Urinary bladder (tissue), 4 donors: Measurements from ENCODE around the gene AHNAK2. TPM values are rescaled to one million over a fixed set of nuclear protein-coding genes. Genes with fewer than 3 reads are reported as not detected.

Source experiments
- DNase-seq: peaks from one replicate; pipeline ENCODE4 v3.0.0-alpha.2; 2015; ENCODE audit errors: extremely low spot score
- H3K27ac ChIP-seq: one replicate; pipeline ENCODE4 v1.5.1; 2013; ENCODE audit warnings: low read depth, mild to moderate bottlenecking, moderate library complexity
- H3K36me3 ChIP-seq: one replicate; pipeline ENCODE4 v1.6.1; 2013; ENCODE audit warnings: mild to moderate bottlenecking, moderate library complexity; ENCODE audit not compliant: insufficient read depth
- H3K4me1 ChIP-seq: one replicate; pipeline ENCODE4 v1.6.1; 2013; ENCODE audit warnings: mild to moderate bottlenecking, moderate library complexity; ENCODE audit not compliant: insufficient read depth
- H3K4me3 ChIP-seq: one replicate; pipeline ENCODE4 v1.5.1; 2013; ENCODE audit warnings: low read depth, low read length
- WGBS: extraction: QIAGEN DNeasy Blood & Tissue Kit; methylation state at CpG from one replicate; pipeline ENCODE4 v1.1.7; 2013; 5-methylcytosine and 5-hydroxymethylcytosine counted together
- polyA plus RNA-seq: library from polyadenylated mRNA; stranded (reverse); fragments of 200-250 nt; gene quantifications from one replicate; pipeline ENCODE4 v1.2.3, GENCODE V29; 2013
- total RNA-seq: library from RNA; depleted of rRNA; stranded (reverse); fragments of >200 nt; gene quantifications from one replicate; pipeline ENCODE4 v1.2.3, GENCODE V29; 2014
- donor health status: healthy with polysubstance abuse.
- donor health status: healthy.

The AHNAK2 gene
- total and polyA plus RNA-seq, 2 donors: 14.5 to 43.2 TPM

- Histone ChIP-seq H3K36me3 (no peaks in the 10 kb centered on the region), H3K27ac (no peak overlapping the region), H3K4me3 (no peak overlapping the region), H3K4me1 (no peaks in the 10 kb centered on the region)
- 85% methylated on average over 21 of the region's 21 CpGs for WGBS
- DNase-seq: no peak
Observed at GRCh38 chr14:105005929-105006830, 28.0 kb upstream of the AHNAK2 start.

DNA sequence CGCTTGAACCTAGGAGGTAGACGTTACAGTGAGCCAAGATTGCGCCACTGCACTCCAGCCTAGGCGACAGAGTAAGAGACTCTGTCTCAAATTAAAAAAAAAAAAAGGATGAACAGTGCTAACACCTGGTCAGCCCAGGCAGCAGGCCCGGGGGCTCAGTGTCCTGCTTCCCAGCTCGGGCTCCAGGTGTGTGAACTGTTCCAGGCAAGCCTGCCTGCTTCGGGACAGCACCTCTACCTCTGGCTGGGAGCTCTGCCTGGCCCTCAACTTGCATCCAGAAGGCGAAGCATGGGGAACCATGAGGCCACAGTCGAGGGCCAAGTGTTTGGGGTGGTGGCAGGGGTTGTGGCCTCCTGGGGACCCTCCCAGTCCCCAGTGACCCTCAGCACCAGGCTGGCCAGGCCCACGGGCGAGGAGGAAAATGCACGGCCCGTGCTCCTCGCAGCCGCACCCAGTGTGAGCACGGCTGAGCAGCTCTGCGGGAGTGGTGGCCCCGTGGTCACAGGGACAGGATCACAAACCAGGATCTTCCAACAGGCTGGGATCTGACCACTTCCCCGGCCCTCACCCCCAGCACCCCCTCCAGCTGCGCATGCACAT, 27.3 kb upstream of the AHNAK2 start:
- Histone ChIP-seq H3K27ac (no peak overlapping the region), H3K4me1 (no peaks in the 10 kb centered on the region), H3K4me3 (no peak overlapping the region), H3K36me3 (no peaks in the 10 kb centered on the region)
- 84% methylated on average over 20 of the region's 20 CpGs for WGBS
- no peak for DNase-seq

DNA sequence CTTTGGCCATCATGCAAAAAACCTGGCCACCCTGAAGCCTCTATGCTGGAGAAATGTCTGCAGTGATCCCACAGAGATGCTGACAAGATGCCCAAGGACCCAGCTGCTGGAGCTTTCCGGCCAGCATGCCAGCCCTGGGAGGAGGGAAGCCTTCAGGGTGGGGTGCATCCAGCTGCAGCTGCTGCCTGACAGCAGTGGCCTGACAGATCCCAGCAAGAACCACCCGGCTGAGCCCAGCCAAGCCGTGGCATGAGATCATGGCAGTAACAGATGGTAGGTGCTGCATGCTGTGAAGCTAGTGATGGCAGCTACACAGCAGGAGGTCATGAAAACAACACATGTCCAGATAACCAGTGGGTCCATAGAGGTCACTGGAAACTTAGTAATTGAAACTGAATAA, 21.2 kb upstream of the AHNAK2 start:
- 96% methylated on average over 3 of the region's 3 CpGs for WGBS
- DNase-seq: no peak
- H3K4me1 ChIP-seq: no peaks in the 10 kb centered on the region
- H3K27ac ChIP-seq: no peak overlapping the region
- H3K36me3 ChIP-seq: no peaks in the 10 kb centered on the region
- H3K4me3 ChIP-seq: no peak overlapping the region

GRCh38 chr14:104998801-104999200, 20.6 kb upstream of the AHNAK2 start:
- no peak overlapping the region for H3K27ac ChIP-seq
- no peak for DNase-seq
- H3K36me3 ChIP-seq: no peaks in the 10 kb centered on the region
- 94% methylated on average over 5 of the region's 5 CpGs for WGBS
- H3K4me3 ChIP-seq: no peak overlapping the region
- H3K4me1 ChIP-seq: no peaks in the 10 kb centered on the region

DNA sequence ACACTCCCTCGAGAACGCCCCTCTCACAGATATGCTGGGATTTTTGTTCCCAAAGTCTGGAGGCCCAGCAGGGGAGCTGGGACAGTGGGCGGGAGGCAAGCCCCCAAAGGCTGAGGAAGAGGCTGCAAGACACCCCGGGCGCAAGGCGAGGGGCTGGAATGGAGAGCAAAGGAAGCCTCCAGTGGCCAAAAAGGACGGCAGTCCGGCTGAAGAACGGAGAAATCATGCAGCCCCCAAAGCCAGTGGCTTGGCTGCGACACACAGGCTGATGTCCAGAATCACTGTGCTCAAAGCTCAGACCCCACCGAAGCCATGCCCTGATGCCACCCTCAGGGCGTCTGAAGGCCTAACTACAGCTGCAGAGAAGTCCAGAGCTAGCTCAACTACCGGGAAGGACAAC, 18.3 kb upstream of the AHNAK2 start:
- DNase-seq: no peak
- H3K36me3 ChIP-seq: no peaks in the 10 kb centered on the region
- no peak overlapping the region for H3K27ac ChIP-seq
- H3K4me3 ChIP-seq: no peak overlapping the region
- H3K4me1 ChIP-seq: no peaks in the 10 kb centered on the region
- WGBS: 85% methylated on average over 13 of the region's 13 CpGs

- no peak for DNase-seq
- Histone ChIP-seq H3K4me1 (no peaks in the 10 kb centered on the region), H3K27ac (no peak overlapping the region), H3K4me3 (no peak overlapping the region), H3K36me3 (no peaks in the 10 kb centered on the region)
- 93% methylated on average over 5 of the region's 5 CpGs for WGBS
Observed at GRCh38 chr14:104996032-104996431, 17.9 kb upstream of the AHNAK2 start.

- Histone ChIP-seq H3K4me1 (no peaks in the 10 kb centered on the region), H3K36me3 (no peaks in the 10 kb centered on the region), H3K27ac (no peak overlapping the region), H3K4me3 (no peak overlapping the region)
- 90% methylated on average over 6 of the region's 6 CpGs for WGBS
- DNase-seq: no peak
Observed at GRCh38 chr14:104994978-104995377, 16.8 kb upstream of the AHNAK2 start.

GRCh38 chr14:104993808-104994591, 15.8 kb upstream of the AHNAK2 start:
- Histone ChIP-seq H3K4me1 (no peaks in the 10 kb centered on the region), H3K27ac (no peak overlapping the region), H3K4me3 (no peak overlapping the region), H3K36me3 (no peaks in the 10 kb centered on the region)
- WGBS: 82% methylated on average over 22 of the region's 22 CpGs
- DNase-seq: no peak

GRCh38 chr14:104993306-104993705, 15.1 kb upstream of the AHNAK2 start:
- H3K4me1 ChIP-seq: no peaks in the 10 kb centered on the region
- 92% methylated on average over 12 of the region's 12 CpGs for WGBS
- no peak for DNase-seq
- no peak overlapping the region for H3K4me3 ChIP-seq
- H3K27ac ChIP-seq: no peak overlapping the region
- H3K36me3 ChIP-seq: no peaks in the 10 kb centered on the region

DNA sequence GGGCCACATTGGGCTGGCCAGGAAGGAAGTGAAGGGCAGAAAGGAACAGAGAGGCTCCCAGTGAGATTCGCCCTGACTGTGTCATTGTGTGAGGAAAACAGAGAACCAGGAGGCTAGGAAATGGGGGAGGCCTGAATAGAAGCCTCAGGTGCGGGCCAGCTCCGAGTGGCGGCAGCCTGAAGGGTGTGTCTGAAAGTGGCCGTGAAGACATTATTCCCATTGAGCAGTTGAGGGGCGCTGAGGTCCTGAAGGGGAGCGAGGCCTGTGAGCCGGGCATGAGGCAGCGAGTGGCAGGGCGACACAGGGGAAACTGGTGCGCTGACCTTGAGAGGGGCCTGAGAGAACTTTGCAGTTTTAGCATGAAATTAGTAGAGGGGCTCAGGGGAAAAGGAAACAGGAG, 14.3 kb upstream of the AHNAK2 start:
- Histone ChIP-seq H3K36me3 (no peaks in the 10 kb centered on the region), H3K27ac (no peak overlapping the region), H3K4me3 (no peak overlapping the region), H3K4me1 (no peaks in the 10 kb centered on the region)
- 91% methylated on average over 11 of the region's 11 CpGs for WGBS
- no peak for DNase-seq

DNA sequence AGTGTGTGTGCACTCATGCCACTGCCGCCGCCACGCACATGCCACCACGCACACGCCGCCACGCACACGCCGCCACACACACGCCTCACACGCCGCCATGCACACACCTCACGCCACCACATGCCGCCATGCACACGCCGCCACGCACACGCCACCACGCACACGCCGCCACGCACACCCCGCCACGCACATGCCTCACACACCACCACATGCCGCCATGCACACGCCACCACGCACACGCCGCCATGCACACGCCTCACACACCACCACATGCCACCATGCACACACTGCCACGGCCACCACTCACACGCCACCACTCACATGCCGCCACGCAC, 13.7 kb upstream of the AHNAK2 start:
- no peak for DNase-seq
- Histone ChIP-seq H3K36me3 (no peaks in the 10 kb centered on the region), H3K27ac (no peak overlapping the region), H3K4me1 (no peaks in the 10 kb centered on the region), H3K4me3 (no peak overlapping the region)
- 99% methylated on average over 34 of the region's 34 CpGs for WGBS

- 93% methylated on average over 7 of the region's 7 CpGs for WGBS
- no peak for DNase-seq
- Histone ChIP-seq H3K4me3 (no peak overlapping the region), H3K27ac (no peak overlapping the region), H3K4me1 (peaks cover under 1% of the 10 kb centered on the region), H3K36me3 (no peaks in the 10 kb centered on the region)
Observed at GRCh38 chr14:104989951-104990303, 11.8 kb upstream of the AHNAK2 start.

GRCh38 chr14:104989236-104989950, 11.2 kb upstream of the AHNAK2 start:
- no peak overlapping the region for H3K27ac ChIP-seq
- no peak overlapping the region for H3K4me3 ChIP-seq
- DNase-seq: no peak
- peaks cover 2% of the 10 kb centered on the region for H3K4me1 ChIP-seq
- WGBS: 91% methylated on average over 16 of the region's 16 CpGs
- H3K36me3 ChIP-seq: no peaks in the 10 kb centered on the region
